OCI-LY7 (cell line): ENCODE data around the gene E2F2. TPM values are rescaled to one million over a fixed set of nuclear protein-coding genes. Genes with fewer than 3 reads are reported as not detected.
"Not testable (repeated sequence)": the region's sequence is repeated elsewhere in the genome, so short reads cannot be mapped to it uniquely, and the experiment has no call there.

Source experiments
- BruUV-seq: library from RNA; stranded (reverse); fragments of 400-500 nt; replicated peaks from 2 replicates; lab custom pipeline; 2021; lab: Mats Ljungman, UMichigan
- CTCF ChIA-PET: fragments of 300-600 bp; sonication (Branson Sonifier 250); formaldehyde crosslinking; loops from one replicate; lab custom pipeline; 2022; ENCODE audit warnings: antibody characterized with exemption; ENCODE audit not compliant: unreplicated experiment; lab: Charles Lee
- POLR2A ChIA-PET: fragments of 300-600 bp; sonication (Branson Sonifier 250); formaldehyde crosslinking; loops from one replicate; lab custom pipeline; 2022; ENCODE audit warnings: antibody characterized with exemption; lab: Charles Lee
- DNase-seq: peaks from one replicate; pipeline ENCODE4 v3.0.0-alpha.2; 2015; ENCODE audit warnings: low spot score
- H2AFZ ChIP-seq: fragments of 200-600 bp; sonication (generic), shearing (Covaris generic); 2 replicates; pipeline ENCODE4 v1.6.1; 2014; ENCODE audit warnings: mild to moderate bottlenecking, antibody characterized with exemption, low read length, moderate library complexity
- H3K27ac ChIP-seq: fragments of 200-600 bp; sonication (generic); 2 replicates; pipeline ENCODE4 v1.5.1; 2014; ENCODE audit warnings: mixed run types, low read depth, mild to moderate bottlenecking, moderate library complexity, low read length, inconsistent platforms; ENCODE audit not compliant: poor library complexity, severe bottlenecking
- H3K36me3 ChIP-seq: fragments of 200-600 bp; sonication (generic); 2 replicates; pipeline ENCODE4 v1.6.1; 2014; ENCODE audit warnings: mild to moderate bottlenecking, antibody characterized with exemption, low read length, moderate library complexity, mixed read lengths; ENCODE audit not compliant: insufficient read depth
- H3K4me1 ChIP-seq: fragments of 200-600 bp; sonication (generic); 2 replicates; pipeline ENCODE4 v1.5.1; 2014; ENCODE audit warnings: mild to moderate bottlenecking, low read length; ENCODE audit not compliant: insufficient read depth, poor library complexity, severe bottlenecking
- H3K4me2 ChIP-seq: fragments of 200-600 bp; sonication (generic); 2 replicates; pipeline ENCODE4 v1.6.1; 2014; ENCODE audit warnings: mild to moderate bottlenecking, low read length
- H3K4me3 ChIP-seq: fragments of 200-600 bp; sonication (generic); 2 replicates; pipeline ENCODE4 v1.5.1; 2014; ENCODE audit warnings: mild to moderate bottlenecking, low read depth, low read length; ENCODE audit not compliant: poor library complexity, severe bottlenecking
- H3K79me2 ChIP-seq: fragments of 200-600 bp; sonication (generic); 2 replicates; pipeline ENCODE4 v1.6.1; 2016; ENCODE audit warnings: low read depth, mild to moderate bottlenecking, low read length, moderate library complexity, mixed read lengths; ENCODE audit not compliant: insufficient read depth
- H3K9me2 ChIP-seq: fragments of 200-600 bp; sonication (generic); 2 replicates; pipeline ENCODE4 v1.6.1; 2016; ENCODE audit warnings: mild to moderate bottlenecking, low read length, mixed read lengths; ENCODE audit not compliant: insufficient read depth
- H3K9me3 ChIP-seq: fragments of 200-600 bp; sonication (generic); 2 replicates; pipeline ENCODE4 v1.6.1; 2014; ENCODE audit warnings: mild to moderate bottlenecking, mixed run types, low read length, mixed read lengths
- H4K20me1 ChIP-seq: fragments of 200-600 bp; sonication (generic); 2 replicates; pipeline ENCODE4 v1.6.1; 2014; ENCODE audit warnings: mild to moderate bottlenecking, antibody characterized with exemption, low read length, moderate library complexity, mixed read lengths; ENCODE audit not compliant: insufficient read depth
- CTCF ChIP-seq: fragments of 200-600 bp; sonication (generic); conservative IDR thresholded peaks from 2 replicates; pipeline ENCODE4 v1.5.1; 2014; ENCODE audit warnings: mild to moderate bottlenecking, antibody characterized with exemption, low read length, moderate library complexity, mixed read lengths
- EZH2phosphoT487 ChIP-seq: fragments of 200-600 bp; sonication (generic); IDR thresholded peaks from 2 replicates; pipeline ENCODE4 v1.6.1; 2018; ENCODE audit warnings: low read depth, borderline replicate concordance, mild to moderate bottlenecking, mixed run types, antibody characterized with exemption, low read length, moderate library complexity, mixed read lengths
- intact Hi-C: fragments of 100-400 bp; cut with micrococcal nuclease; formaldehyde crosslinking; loops from one replicate; pipeline ENCODE4 v1.10.0; 2022; ENCODE audit not compliant: unreplicated experiment
- total RNA-seq, 2 experiments: library from RNA; depleted of rRNA in 1 of 2; stranded (reverse); fragments of >200 nt in 1 of 2; shearing (Covaris generic) in 1 of 2; gene quantifications; 2 replicates each; pipeline ENCODE4 v1.2.3, GENCODE V29; 2014 to 2022

E2F2 gene
- total RNA-seq, 2 experiments from 2014 or later, result 203 to 212 TPM

GRCh38 chr1:23496490-23497181 is 34.4 kb downstream of the E2F2 start:
- no peak for DNase-seq
- CTCF ChIA-PET, result interaction anchor here (0.6 to 3.8 kb wide), 6 partner anchors 11 to 162 kb away, joined by 3 to 18 read pairs (median 5); no protein-coding TSS in a partner anchor
- Histone ChIP-seq H3K4me1 (peaks cover 21% of the 10 kb centered on the region), H3K4me3 (no peak overlapping the region), H3K79me2 (no peaks in the 10 kb centered on the region), H2AFZ (peak overlapping the region; percentile 24; the same call in 1 of the 2 replicates), H3K9me2 (no peaks in the 10 kb centered on the region), H4K20me1 (no peaks in the 10 kb centered on the region), H3K9me3 (no peaks in the 10 kb centered on the region), H3K36me3 (no peaks in the 10 kb centered on the region), H3K4me2 (peak overlapping the region; percentile 44), H3K27ac (no peak overlapping the region)
- TF ChIP-seq CTCF (no peak), EZH2phosphoT487 (no peak)
- BruUV-seq, result no TSS peak
- intact Hi-C loops, result loop anchor here (1.0 to 10.0 kb wide), 3 partner anchors 43 to 248 kb away; partner anchors contain the start of gene ELOA
- POLR2A ChIA-PET, result interaction anchor here (0.6 to 3.6 kb wide), 11 partner anchors 11 to 281 kb away, joined by 3 to 35 read pairs (median 3); partner anchors contain the start of genes E2F2 and HNRNPR

DNA sequence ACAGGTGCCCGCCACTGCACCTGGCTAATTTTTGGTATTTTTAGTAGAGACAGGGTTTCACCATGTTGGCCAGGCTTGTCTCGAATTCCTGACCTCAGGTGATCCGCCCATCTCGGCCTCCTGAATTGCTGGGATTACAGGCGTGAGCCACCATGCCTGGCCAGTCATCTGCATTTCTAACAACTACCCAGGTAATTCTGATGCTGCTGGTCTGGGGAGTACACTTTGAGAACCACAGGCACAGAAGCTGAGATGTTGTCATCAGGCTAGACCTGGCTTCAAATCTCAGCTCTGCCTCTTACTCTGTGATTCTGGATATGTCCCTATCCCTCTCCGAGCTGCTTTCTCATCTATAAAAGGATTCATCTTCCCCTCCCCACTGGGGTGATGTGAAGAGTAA is 36.2 kb downstream of the E2F2 start:
- H3K9me2 ChIP-seq, H3K27ac ChIP-seq, H3K4me2 ChIP-seq, BruUV-seq, H3K36me3 ChIP-seq, H3K9me3 ChIP-seq, H2AFZ ChIP-seq, H4K20me1 ChIP-seq, DNase-seq, H3K79me2 ChIP-seq, H3K4me3 ChIP-seq: not testable (repeated sequence)
- H3K4me1 ChIP-seq, result peaks cover 13% of the 10 kb centered on the region
- ChIA-PET CTCF (interaction anchor here (0.6 to 1.4 kb wide), 2 partner anchors 45 to 479 kb away, joined by 3 read pairs; no protein-coding TSS in a partner anchor), POLR2A (interaction anchor here (3.6 kb wide), 1 partner anchor 35 kb away, joined by 35 read pairs; the partner anchor contains the start of gene E2F2)
- intact Hi-C loops, result loop anchor here (10.0 kb wide), 1 partner anchor 250 kb away; the partner anchor contains the start of gene ELOA

- H2AFZ ChIP-seq, H3K4me3 ChIP-seq, H3K36me3 ChIP-seq, CTCF ChIA-PET, H3K9me3 ChIP-seq, BruUV-seq, H3K79me2 ChIP-seq, DNase-seq, H3K27ac ChIP-seq, H4K20me1 ChIP-seq, H3K9me2 ChIP-seq, H3K4me2 ChIP-seq: not testable (repeated sequence)
- POLR2A ChIA-PET, result interaction anchor here (1.2 kb wide), 1 partner anchor 8 kb away, joined by 3 read pairs; no protein-coding TSS in a partner anchor
- peaks cover 13% of the 10 kb centered on the region for H3K4me1 ChIP-seq
- intact Hi-C loops, result loop anchor here (10.0 kb wide), 1 partner anchor 252 kb away; the partner anchor contains the start of gene ELOA
Measured at GRCh38 chr1:23492776-23493175, 38.3 kb downstream of the E2F2 start.
